H1 (cell line): ENCODE data around the gene ACTA2. TPM values are rescaled to one million over a fixed set of nuclear protein-coding genes. Genes with fewer than 3 reads are reported as not detected.

Experiments
- CTCF ChIA-PET: fragments of 300-600 bp; sonication (Branson Sonifier 250); formaldehyde crosslinking; loops from one replicate; lab custom pipeline; 2021; ENCODE audit not compliant: partially characterized antibody; lab: Charles Lee
- POLR2A ChIA-PET: fragments of 300-600 bp; sonication (Branson Sonifier 250); formaldehyde crosslinking; loops from one replicate; lab custom pipeline; 2021; ENCODE audit warnings: inconsistent platforms; ENCODE audit not compliant: partially characterized antibody; lab: Charles Lee
- DNase-seq, 2 experiments: peaks; one replicate each; pipeline versions ENCODE4 v3.0.0 to v3.0.0-alpha.2; 2010 to 2022; ENCODE audit warnings: low spot score in 2 of 2, low read depth in 1 of 2, mixed read lengths in 1 of 2
- FAIRE-seq: peaks from 2 replicates; lab custom pipeline; 2011; peaks lifted over from hg19 to GRCh38; lab: Jason Lieb, UNC
- H2AFZ ChIP-seq: 2 replicates; pipeline ENCODE4 v1.8.1; 2012; ENCODE audit warnings: low read length, inconsistent platforms
- H2AK5ac ChIP-seq: 2 replicates; pipeline ENCODE4 v1.6.1; 2013; ENCODE audit warnings: low read depth, low read length
- H2BK120ac ChIP-seq: replicated peaks from 2 replicates; pipeline ENCODE3; 2013; ENCODE audit warnings: low read depth, low read length, inconsistent platforms
- H2BK12ac ChIP-seq: 2 replicates; pipeline ENCODE4 v1.6.1; 2013; ENCODE audit warnings: low read depth, low read length
- H2BK15ac ChIP-seq: 2 replicates; pipeline ENCODE4 v1.6.1; 2013; ENCODE audit warnings: low read length
- H2BK20ac ChIP-seq: 2 replicates; pipeline ENCODE4 v1.6.1; 2013; ENCODE audit warnings: low read length
- H2BK5ac ChIP-seq: 2 replicates; pipeline ENCODE4 v1.6.1; 2013; ENCODE audit warnings: low read depth, low read length
- H3K14ac ChIP-seq: 2 replicates; pipeline ENCODE4 v1.6.1; 2013; ENCODE audit warnings: inconsistent platforms; ENCODE audit not compliant: insufficient read length
- H3K18ac ChIP-seq: 2 replicates; pipeline ENCODE4 v1.6.1; 2013; ENCODE audit warnings: low read length; ENCODE audit errors: extremely low read depth
- H3K23ac ChIP-seq: 2 replicates; pipeline ENCODE4 v1.6.1; 2013; ENCODE audit warnings: inconsistent platforms; ENCODE audit not compliant: insufficient read length
- H3K23me2 ChIP-seq: 2 replicates; pipeline ENCODE4 v1.6.1; 2013; ENCODE audit warnings: low read depth, low read length
- H3K27ac ChIP-seq: 2 replicates; pipeline ENCODE4 v1.6.1; 2011; ENCODE audit warnings: low read depth, low read length, inconsistent platforms
- H3K27me3 ChIP-seq, 4 experiments: replicated peaks in 1 of 4; 1 replicate in 1 of 4; 2 replicates in 3 of 4; pipeline versions ENCODE4 v1.6.1 to v1.8.1; 2011 to 2013; ENCODE audit warnings: low read length in 3 of 4, mild to moderate bottlenecking in 3 of 4, inconsistent platforms in 2 of 4, mixed read lengths in 2 of 4, moderate library complexity in 1 of 4; ENCODE audit not compliant: control insufficient read depth in 3 of 4, insufficient read depth in 3 of 4; ENCODE audit errors: extremely low read depth in 1 of 4
- H3K36me3 ChIP-seq, 4 experiments: 2 replicates each; pipeline versions ENCODE4 v1.6.1 to v1.8.1; 2011 to 2013; ENCODE audit warnings: mild to moderate bottlenecking in 4 of 4, low read length in 3 of 4, moderate library complexity in 2 of 4, control low read depth in 1 of 4, inconsistent platforms in 1 of 4; ENCODE audit not compliant: insufficient read depth in 4 of 4, control insufficient read depth in 2 of 4
- H3K4ac ChIP-seq: replicated peaks from 2 replicates; pipeline ENCODE3; 2013; ENCODE audit warnings: low read length, low read depth, mixed read lengths, inconsistent platforms; ENCODE audit not compliant: insufficient read length
- H3K4me1 ChIP-seq, 4 experiments: replicated peaks in 1 of 4; 1 replicate in 1 of 4; 2 replicates in 3 of 4; pipeline versions ENCODE4 v1.6.1 to v1.8.1; 2011 to 2013; ENCODE audit warnings: low read length in 3 of 4, inconsistent platforms in 2 of 4, mixed read lengths in 1 of 4; ENCODE audit not compliant: insufficient read depth in 4 of 4, control insufficient read depth in 3 of 4
- H3K4me2 ChIP-seq, 2 experiments: 2 replicates each; pipeline versions ENCODE4 v1.6.1 to v1.8.1; 2011 to 2013; ENCODE audit warnings: low read depth in 2 of 2, low read length in 2 of 2, control low read depth in 1 of 2, inconsistent platforms in 1 of 2, mild to moderate bottlenecking in 1 of 2; ENCODE audit not compliant: insufficient read depth in 1 of 2
- H3K4me3 ChIP-seq, 4 experiments: fragments of 200-600, 300-600 bp in 1 of 4; sonication (generic), shearing (Covaris generic), sonication (Bioruptor Twin) in 1 of 4; 2 replicates each; pipeline versions ENCODE4 v1.5.1 to v1.8.1; 2011 to 2016; ENCODE audit warnings: low read length in 4 of 4, low read depth in 3 of 4, control low read depth in 2 of 4, inconsistent platforms in 2 of 4, mild to moderate bottlenecking in 2 of 4, mixed read lengths in 1 of 4, moderate library complexity in 1 of 4; ENCODE audit not compliant: insufficient read depth in 2 of 4; ENCODE audit errors: extremely low read depth in 1 of 4
- H3K56ac ChIP-seq: replicated peaks from 2 replicates; pipeline ENCODE3; 2013; ENCODE audit warnings: low read depth, mild to moderate bottlenecking, mixed read lengths, low read length, inconsistent platforms; ENCODE audit not compliant: insufficient read length
- H3K79me1 ChIP-seq: 2 replicates; pipeline ENCODE4 v1.6.1; 2013; ENCODE audit warnings: low read depth, low read length, control low read depth
- H3K79me2 ChIP-seq, 2 experiments: 2 replicates each; pipeline versions ENCODE4 v1.6.1 to v1.8.1; 2012 to 2013; ENCODE audit warnings: low read length in 2 of 2, mild to moderate bottlenecking in 2 of 2, inconsistent platforms in 1 of 2; ENCODE audit not compliant: insufficient read depth in 2 of 2, control insufficient read depth in 1 of 2
- H3K9ac ChIP-seq, 4 experiments: replicated peaks in 1 of 4; 1 replicate in 1 of 4; 2 replicates in 3 of 4; pipeline versions ENCODE4 v1.6.1 to v1.8.1; 2011 to 2013; ENCODE audit warnings: low read depth in 3 of 4, low read length in 3 of 4, control low read depth in 2 of 4, mild to moderate bottlenecking in 2 of 4, moderate library complexity in 2 of 4, inconsistent platforms in 1 of 4; ENCODE audit errors: extremely low read depth in 1 of 4
- H3K9me3 ChIP-seq, 2 experiments: 2 replicates each; pipeline versions ENCODE4 v1.6.1 to v1.8.1; 2012 to 2013; ENCODE audit warnings: mild to moderate bottlenecking in 2 of 2, moderate library complexity in 2 of 2, control low read depth in 1 of 2, inconsistent platforms in 1 of 2, low read depth in 1 of 2, low read length in 1 of 2, mixed read lengths in 1 of 2; ENCODE audit not compliant: insufficient read depth in 2 of 2
- H4K20me1 ChIP-seq, 2 experiments: replicated peaks in 1 of 2; 2 replicates each; pipeline versions ENCODE3 to v1.8.1; 2011 to 2013; ENCODE audit warnings: inconsistent platforms in 2 of 2, low read length in 2 of 2, mild to moderate bottlenecking in 1 of 2; ENCODE audit not compliant: insufficient read depth in 2 of 2, control insufficient read depth in 1 of 2
- H4K5ac ChIP-seq: 2 replicates; pipeline ENCODE4 v1.6.1; 2013; ENCODE audit warnings: low read length, low read depth, mixed read lengths, inconsistent platforms; ENCODE audit not compliant: insufficient read length
- H4K8ac ChIP-seq: 2 replicates; pipeline ENCODE4 v1.8.0; 2013; ENCODE audit warnings: mild to moderate bottlenecking, moderate library complexity, low read length, inconsistent platforms; ENCODE audit not compliant: insufficient read depth; ENCODE audit errors: extremely low read depth
- H4K91ac ChIP-seq: replicated peaks from 2 replicates; pipeline ENCODE3; 2013; ENCODE audit warnings: low read length, mixed read lengths, inconsistent platforms; ENCODE audit not compliant: insufficient read length
- HDAC2 ChIP-seq, 2 experiments: fragments of 300-600 bp in 1 of 2; sonication (generic) in 1 of 2; IDR thresholded peaks; 2 replicates each; pipeline ENCODE4 v1.6.1; 2011 to 2012; ENCODE audit warnings: low read depth in 2 of 2, low read length in 2 of 2, mild to moderate bottlenecking in 2 of 2, moderate library complexity in 2 of 2, borderline replicate concordance in 1 of 2, inconsistent platforms in 1 of 2
- JUND ChIP-seq: IDR thresholded peaks from 2 replicates; pipeline ENCODE4 v1.6.1; 2011; ENCODE audit warnings: mild to moderate bottlenecking, improper control_type of control experiment, low read length
- RAD21 ChIP-seq, 2 experiments: IDR thresholded peaks in 1 of 2; conservative IDR thresholded peaks in 1 of 2; 2 replicates each; pipeline ENCODE4 v1.6.1; 2011; ENCODE audit warnings: low read depth in 2 of 2, low read length in 2 of 2, improper control_type of control experiment in 1 of 2, inconsistent platforms in 1 of 2, mild to moderate bottlenecking in 1 of 2, moderate library complexity in 1 of 2
- SIN3A ChIP-seq, 2 experiments: IDR thresholded peaks in 1 of 2; conservative IDR thresholded peaks in 1 of 2; 2 replicates each; pipeline ENCODE4 v1.6.1; 2011 to 2012; ENCODE audit warnings: low read length in 2 of 2, improper control_type of control experiment in 1 of 2, low read depth in 1 of 2, mild to moderate bottlenecking in 1 of 2
- TAF7 ChIP-seq: optimal IDR thresholded peaks from 2 replicates; pipeline ENCODE3; 2011; ENCODE audit warnings: low read depth, mild to moderate bottlenecking, inconsistent platforms, low read length, moderate library complexity, borderline replicate concordance
- TEAD4 ChIP-seq: IDR thresholded peaks from 2 replicates; pipeline ENCODE4 v1.6.1; 2012; ENCODE audit warnings: low read depth, low read length, inconsistent platforms, mixed read lengths
- YY1 ChIP-seq: IDR thresholded peaks from 2 replicates; pipeline ENCODE4 v1.6.1; 2011; ENCODE audit warnings: low read depth, mild to moderate bottlenecking, low read length
- WGBS, 2 experiments: shearing (Covaris generic) in 1 of 2; methylation state at CpG; one replicate each; pipeline versions ENCODE4 v1.1.6 to v1.1.7; 2013 to 2015; ENCODE audit warnings: low lambda C conversion rate in 2 of 2, mixed read lengths in 2 of 2, inconsistent platforms in 1 of 2, low coverage in 1 of 2, missing lambda C conversion rate in 1 of 2; ENCODE audit not compliant: insufficient replicate concordance in 2 of 2, insufficient coverage in 1 of 2, insufficient read length in 1 of 2; ENCODE audit errors: extremely low coverage in 1 of 2, missing lambda C conversion rate in 1 of 2; 5-methylcytosine and 5-hydroxymethylcytosine counted together
- polyA plus RNA-seq, 7 experiments: library from polyadenylated mRNA; depleted of rRNA in 3 of 7; stranded (reverse) in 5 of 7; unstranded in 2 of 7; fragments of >200 nt in 5 of 7; fragments of 200-250 nt in 2 of 7; gene quantifications; 1 replicate in 5 of 7; 2 replicates in 1 of 7; 4 replicates in 1 of 7; pipeline versions ENCODE4 v1.2.1 to v1.2.3, GENCODE V29; 2011 to 2013; ENCODE audit warnings: missing spikeins in 2 of 7, mixed read lengths in 2 of 7
- total RNA-seq: library from RNA; stranded (reverse); fragmentation: NEBNext Ultra II Directional; extraction: Animal tissue kit (Norgen Biotek cat#: 25700); gene quantifications from 2 replicates; pipeline ENCODE4 v1.2.1, GENCODE V29; 2021
- TF ChIP-seq, protein P1 (sequence below), 3 experiments: IDR thresholded peaks; 1 replicate in 2 of 3; 2 replicates in 1 of 3; pipeline versions ENCODE4 v1.5.1 to v1.6.1; 2011; ENCODE audit warnings: low read length in 3 of 3, mild to moderate bottlenecking in 3 of 3, inconsistent platforms in 2 of 3, low read depth in 1 of 3, moderate library complexity in 1 of 3; ENCODE audit not compliant: insufficient read depth in 1 of 3; ENCODE audit errors: control extremely low read depth in 1 of 3

The ACTA2 gene
- total and polyA plus RNA-seq, 2 of the 8 experiments (the other 6 are each of a cell fraction or from before 2014, with no cell fraction given), result 3.5 to 8.9 TPM

DNA sequence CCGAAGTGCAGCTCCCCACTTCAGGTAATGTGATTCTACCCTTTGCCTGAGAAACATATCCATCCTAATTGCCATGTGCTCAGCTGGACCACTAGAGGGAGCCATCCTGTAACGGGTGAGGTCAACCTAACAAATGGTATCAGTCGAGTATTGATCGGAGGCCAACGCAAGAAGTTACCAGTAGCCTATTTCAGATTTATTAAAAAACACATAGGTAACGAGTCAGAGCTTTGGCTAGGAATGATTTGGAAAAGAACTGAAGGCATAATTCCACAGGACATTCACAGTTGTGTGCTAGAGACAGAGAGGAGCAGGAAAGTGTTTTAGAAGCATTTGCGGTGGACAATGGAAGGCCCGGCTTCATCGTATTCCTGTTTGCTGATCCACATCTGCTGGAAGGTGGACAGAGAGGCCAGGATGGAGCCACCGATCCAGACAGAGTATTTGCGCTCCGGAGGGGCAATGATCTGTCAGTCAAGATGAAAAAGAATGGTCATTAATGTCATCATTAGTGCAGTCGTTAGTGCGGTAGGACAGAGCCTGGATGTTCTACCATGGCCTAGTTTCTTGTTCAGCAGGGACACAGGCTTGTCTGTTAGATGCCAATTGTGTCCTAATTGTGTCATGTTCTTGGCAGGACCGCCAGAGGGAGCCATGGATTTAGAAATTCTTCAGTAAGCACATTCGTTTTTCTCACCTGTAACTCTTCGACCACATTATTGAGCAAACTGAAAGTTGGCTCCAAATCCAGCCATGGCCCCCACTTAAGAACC lies 17.5 kb downstream of the ACTA2 start:
- 67% methylated on average over 17 of the region's 17 CpGs; no CpG with 5 or more reads in 1 of the 2 experiments for WGBS, 2 experiments
- Histone ChIP-seq H3K9me3 (no peaks in the 10 kb centered on the region), H3K4me1 (peaks cover 0 to 8% (median 3%) of the 10 kb centered on the region in 4 experiments; a peak in 3 of 7 replicates), H2BK5ac (no peak overlapping the region), H3K79me2 (no peaks in the 10 kb centered on the region), H2BK15ac (no peak overlapping the region), H3K4me2 (no peak overlapping the region), H4K91ac (no peak overlapping the region), H3K4ac (no peak overlapping the region), H3K14ac (no peak overlapping the region), H2BK12ac (no peak overlapping the region), H3K9ac (no peak overlapping the region), H3K18ac (no peak overlapping the region), H4K5ac (no peak overlapping the region), H2BK20ac (no peak overlapping the region), H3K27ac (no peak overlapping the region), H2AK5ac (no peak overlapping the region), H3K23ac (no peak overlapping the region), H3K79me1 (no peaks in the 10 kb centered on the region), H2BK120ac (no peak overlapping the region), H3K36me3 (no peaks in the 10 kb centered on the region), H4K8ac (no peak overlapping the region), H3K56ac (no peak overlapping the region), H3K23me2 (no peaks in the 10 kb centered on the region), H3K27me3 (no peaks in the 10 kb centered on the region), H4K20me1 (no peaks in the 10 kb centered on the region), H2AFZ (no peak overlapping the region), H3K4me3 (no peak overlapping the region)
- ChIA-PET CTCF (interaction anchor here (0.6 to 9.1 kb wide), 71 partner anchors 9 to 917 kb away, joined by 3 to 279 read pairs (median 4); partner anchors contain the start of genes ACTA2, CH25H, FAS and STAMBPL1), POLR2A (interaction anchor here (1.2 kb wide), 1 partner anchor 272 kb away, joined by 3 read pairs; the partner anchor contains the start of gene CH25H)
- DNase-seq (peak; percentile 63 to 66), FAIRE-seq (peak; percentile 95)
- TF ChIP-seq RAD21 (IDR thresholded peaks at IDR 0.05 in 1 of 2, conservative IDR thresholded peaks at IDR 0.05 in 1 of 2; ENCODE audit: low read depth in 2 of 2, low read length in 2 of 2) (peak; percentile 87), SIN3A (conservative IDR thresholded peaks at IDR 0.05 in 1 of 2, IDR thresholded peaks at IDR 0.05 in 1 of 2; ENCODE audit: low read depth in 1 of 2, low read length in 2 of 2) (no peak), HDAC2 (IDR thresholded peaks at IDR 0.05; ENCODE audit: borderline replicate concordance in 1 of 2, low read depth in 2 of 2, low read length in 2 of 2) (0 out of 4 replicates have a peak, but pooled peaks of 1 of the 2 experiments have one; percentile 19), YY1 (0 out of 2 replicates have a peak, but pooled peaks have one; percentile 5), JUND (peak; percentile 19; the same call in 1 of the 2 replicates), TAF7 (no peak), TEAD4 (peak; percentile 56)
- TF ChIP-seq, protein P1, sequence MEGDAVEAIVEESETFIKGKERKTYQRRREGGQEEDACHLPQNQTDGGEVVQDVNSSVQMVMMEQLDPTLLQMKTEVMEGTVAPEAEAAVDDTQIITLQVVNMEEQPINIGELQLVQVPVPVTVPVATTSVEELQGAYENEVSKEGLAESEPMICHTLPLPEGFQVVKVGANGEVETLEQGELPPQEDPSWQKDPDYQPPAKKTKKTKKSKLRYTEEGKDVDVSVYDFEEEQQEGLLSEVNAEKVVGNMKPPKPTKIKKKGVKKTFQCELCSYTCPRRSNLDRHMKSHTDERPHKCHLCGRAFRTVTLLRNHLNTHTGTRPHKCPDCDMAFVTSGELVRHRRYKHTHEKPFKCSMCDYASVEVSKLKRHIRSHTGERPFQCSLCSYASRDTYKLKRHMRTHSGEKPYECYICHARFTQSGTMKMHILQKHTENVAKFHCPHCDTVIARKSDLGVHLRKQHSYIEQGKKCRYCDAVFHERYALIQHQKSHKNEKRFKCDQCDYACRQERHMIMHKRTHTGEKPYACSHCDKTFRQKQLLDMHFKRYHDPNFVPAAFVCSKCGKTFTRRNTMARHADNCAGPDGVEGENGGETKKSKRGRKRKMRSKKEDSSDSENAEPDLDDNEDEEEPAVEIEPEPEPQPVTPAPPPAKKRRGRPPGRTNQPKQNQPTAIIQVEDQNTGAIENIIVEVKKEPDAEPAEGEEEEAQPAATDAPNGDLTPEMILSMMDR (IDR thresholded peaks at IDR 0.05; ENCODE audit: control extremely low read depth in 1 of 3, insufficient read depth in 1 of 3, low read depth in 1 of 3, low read length in 3 of 3), result peak; percentile 67 to 90 (median 88)
